Right lobe of liver (tissue), 4 donors: ENCODE measurements around the gene UNKL.

Source experiments
- POLR2A ChIP-seq: fragments of 450-650 bp; IDR thresholded peaks from one replicate; pipeline ENCODE4 v1.6.1; 2017; ENCODE audit warnings: antibody characterized with exemption, mild to moderate bottlenecking
- TF ChIP-seq, protein P1 (sequence below), 4 donors: fragments of 200-600 bp in 3 of 4; fragments of 450-650 bp in 1 of 4; IDR thresholded peaks; one replicate each; pipeline versions ENCODE4 v1.5.1 to v1.8.0; 2016 to 2022; ENCODE audit warnings: antibody characterized with exemption in 4 of 4, mild to moderate bottlenecking in 2 of 4
- donor health status: DM: no; HTN: no; CAD: no.
- donor health status: DM: no; HTN: no; CAD: no.
- donor health status: DM: no; HTN: yes; CAD: no.

DNA sequence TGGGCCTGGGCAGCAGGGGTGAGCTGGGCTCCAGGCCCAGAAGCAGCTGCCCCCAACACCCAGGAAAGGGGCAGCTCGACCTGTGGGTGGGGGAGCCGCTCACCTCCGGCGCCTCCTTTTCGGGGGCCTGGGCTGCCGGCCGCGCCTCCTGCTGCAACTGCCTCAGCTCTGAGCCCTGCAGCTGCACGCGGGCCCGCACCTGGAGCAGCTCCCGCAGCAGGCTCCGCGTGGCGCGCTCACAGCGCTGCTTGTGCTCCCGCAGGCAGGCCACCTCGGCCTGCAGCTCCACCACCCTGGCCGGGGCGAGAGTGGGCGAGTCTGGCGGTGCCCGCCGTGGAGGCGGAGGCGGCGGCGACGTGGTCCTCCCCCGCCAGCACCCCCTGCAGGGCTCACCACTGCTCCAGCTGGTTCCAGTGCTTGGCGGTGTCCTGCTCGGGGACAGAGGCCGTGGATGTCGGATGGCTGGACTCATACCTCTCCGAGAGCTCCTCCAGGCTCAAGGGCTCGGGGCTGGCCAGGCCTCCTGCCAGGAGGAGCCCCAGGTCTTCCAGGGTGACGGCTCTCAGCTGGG lies 29.0 kb upstream of the UNKL start:
- TF ChIP-seq, protein P1, sequence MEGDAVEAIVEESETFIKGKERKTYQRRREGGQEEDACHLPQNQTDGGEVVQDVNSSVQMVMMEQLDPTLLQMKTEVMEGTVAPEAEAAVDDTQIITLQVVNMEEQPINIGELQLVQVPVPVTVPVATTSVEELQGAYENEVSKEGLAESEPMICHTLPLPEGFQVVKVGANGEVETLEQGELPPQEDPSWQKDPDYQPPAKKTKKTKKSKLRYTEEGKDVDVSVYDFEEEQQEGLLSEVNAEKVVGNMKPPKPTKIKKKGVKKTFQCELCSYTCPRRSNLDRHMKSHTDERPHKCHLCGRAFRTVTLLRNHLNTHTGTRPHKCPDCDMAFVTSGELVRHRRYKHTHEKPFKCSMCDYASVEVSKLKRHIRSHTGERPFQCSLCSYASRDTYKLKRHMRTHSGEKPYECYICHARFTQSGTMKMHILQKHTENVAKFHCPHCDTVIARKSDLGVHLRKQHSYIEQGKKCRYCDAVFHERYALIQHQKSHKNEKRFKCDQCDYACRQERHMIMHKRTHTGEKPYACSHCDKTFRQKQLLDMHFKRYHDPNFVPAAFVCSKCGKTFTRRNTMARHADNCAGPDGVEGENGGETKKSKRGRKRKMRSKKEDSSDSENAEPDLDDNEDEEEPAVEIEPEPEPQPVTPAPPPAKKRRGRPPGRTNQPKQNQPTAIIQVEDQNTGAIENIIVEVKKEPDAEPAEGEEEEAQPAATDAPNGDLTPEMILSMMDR (IDR thresholded peaks at IDR 0.05) = no peak
- no peak for TF ChIP-seq POLR2A
